Smooth muscle cell (in vitro differentiated cells): ENCODE data around the gene MICALL2. TPM values are rescaled to one million over a fixed set of nuclear protein-coding genes. Genes with fewer than 3 reads are reported as not detected.

Source experiments
- DNase-seq: peaks from one replicate; lab custom pipeline; 2025; ENCODE audit not compliant: unreplicated experiment; lab: John Stamatoyannopoulos, UW
- H2AFZ ChIP-seq: fragments of 200-600 bp; sonication (generic); 2 replicates; pipeline ENCODE4 v1.6.0; 2016; ENCODE audit warnings: antibody characterized with exemption, low read depth, mild to moderate bottlenecking
- H3F3A ChIP-seq: fragments of 200-600 bp; sonication (generic); 2 replicates; pipeline ENCODE4 v1.6.0; 2017; ENCODE audit warnings: antibody characterized with exemption, low read depth
- H3K27ac ChIP-seq: fragments of 200-600 bp; sonication (generic); 2 replicates; pipeline ENCODE4 v1.5.1; 2016; ENCODE audit warnings: low read depth, mild to moderate bottlenecking
- H3K27me3 ChIP-seq: fragments of 200-600 bp; sonication (generic); 2 replicates; pipeline ENCODE4 v1.6.1; 2016; ENCODE audit warnings: low read depth, mild to moderate bottlenecking
- H3K36me3 ChIP-seq: fragments of 200-600 bp; sonication (generic); 2 replicates; pipeline ENCODE4 v1.5.1; 2016; ENCODE audit warnings: low read depth
- H3K4me1 ChIP-seq: fragments of 200-600 bp; sonication (generic); 2 replicates; pipeline ENCODE4 v1.5.1; 2016; ENCODE audit warnings: low read depth
- H3K4me2 ChIP-seq: fragments of 200-600 bp; sonication (generic); 2 replicates; pipeline ENCODE4 v1.6.0; 2016; ENCODE audit warnings: mild to moderate bottlenecking
- H3K4me3 ChIP-seq: fragments of 200-600 bp; sonication (generic); 2 replicates; pipeline ENCODE4 v1.5.1; 2016; ENCODE audit warnings: mild to moderate bottlenecking
- H3K79me2 ChIP-seq: fragments of 200-600 bp; sonication (generic); 2 replicates; pipeline ENCODE4 v1.6.0; 2016; ENCODE audit warnings: low read depth, mild to moderate bottlenecking
- H3K9ac ChIP-seq: fragments of 200-600 bp; sonication (generic); 2 replicates; pipeline ENCODE4 v1.6.0; 2016; ENCODE audit warnings: low read depth
- H3K9me3 ChIP-seq: fragments of 200-600 bp; sonication (generic); replicated peaks from 2 replicates; pipeline ENCODE4 v1.5.1; 2016; ENCODE audit warnings: low read depth
- H4K20me1 ChIP-seq: fragments of 200-600 bp; sonication (generic); 2 replicates; pipeline ENCODE4 v1.6.0; 2016; ENCODE audit warnings: low read depth
- WGBS: methylation state at CpG from one replicate; pipeline ENCODE4 v1.1.7; 2016; ENCODE audit warnings: low lambda C conversion rate; 5-methylcytosine and 5-hydroxymethylcytosine counted together
- polyA plus RNA-seq: library from polyadenylated mRNA; unstranded; fragments of >200 nt; fragmentation: Nextera tagmentation; extraction: Ambion mirVana; gene quantifications from 2 replicates; pipeline ENCODE4 v1.2.1, GENCODE V29; 2016
- total RNA-seq: library from RNA; depleted of rRNA; stranded (reverse); fragments of >200 nt; gene quantifications from 2 replicates; pipeline ENCODE4 v1.2.3, GENCODE V29; 2014
- TF ChIP-seq, protein P1 (sequence below): fragments of 200-600 bp; sonication (generic); IDR thresholded peaks from 2 replicates; pipeline ENCODE4 v1.5.1; 2017; ENCODE audit warnings: borderline replicate concordance, mild to moderate bottlenecking, antibody characterized with exemption; ENCODE audit not compliant: insufficient read depth, poor library complexity, severe bottlenecking

MICALL2 gene
- total and polyA plus RNA-seq, 2 experiments from 2014 or later = 4.2 to 18.9 TPM

DNA sequence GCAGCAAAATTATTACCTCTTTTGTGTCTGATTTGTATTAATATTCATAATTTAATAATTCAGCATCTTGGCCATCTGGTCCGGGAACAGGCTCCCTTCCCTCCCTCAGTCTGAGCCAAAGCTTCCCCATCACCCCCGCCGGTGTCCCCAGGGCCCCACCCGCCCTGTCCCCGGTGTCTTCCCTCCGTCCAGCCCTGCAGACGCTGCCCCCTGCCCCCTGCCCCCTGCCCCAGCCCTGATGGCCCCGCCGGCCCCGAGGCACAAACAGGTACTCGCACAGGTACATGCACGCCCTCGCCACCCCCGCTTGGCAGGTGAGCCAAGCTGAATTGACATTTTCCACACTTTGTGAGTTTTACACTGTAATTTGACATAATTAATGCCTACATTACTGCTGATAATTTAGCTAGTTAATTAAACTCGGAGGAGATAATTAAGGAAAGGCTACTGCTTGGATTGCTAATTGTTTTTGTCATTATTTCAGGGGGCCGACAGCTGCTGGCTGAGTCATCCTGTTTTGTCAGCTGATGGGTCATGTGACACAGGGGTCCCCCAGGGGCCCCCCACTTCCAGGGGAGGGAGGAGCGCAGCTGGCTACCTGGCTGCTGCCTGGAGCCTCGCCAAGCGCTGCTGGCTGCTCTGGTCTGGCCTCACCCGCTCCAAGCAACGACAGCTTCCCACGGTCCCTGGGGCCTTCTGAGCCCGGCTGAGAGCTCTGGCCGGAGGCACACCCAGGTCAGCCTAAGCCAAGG, 36.6 kb downstream of the MICALL2 start:
- no peak overlapping the region for H3K4me3 ChIP-seq
- no peak overlapping the region for H3K9ac ChIP-seq
- TF ChIP-seq, protein P1, sequence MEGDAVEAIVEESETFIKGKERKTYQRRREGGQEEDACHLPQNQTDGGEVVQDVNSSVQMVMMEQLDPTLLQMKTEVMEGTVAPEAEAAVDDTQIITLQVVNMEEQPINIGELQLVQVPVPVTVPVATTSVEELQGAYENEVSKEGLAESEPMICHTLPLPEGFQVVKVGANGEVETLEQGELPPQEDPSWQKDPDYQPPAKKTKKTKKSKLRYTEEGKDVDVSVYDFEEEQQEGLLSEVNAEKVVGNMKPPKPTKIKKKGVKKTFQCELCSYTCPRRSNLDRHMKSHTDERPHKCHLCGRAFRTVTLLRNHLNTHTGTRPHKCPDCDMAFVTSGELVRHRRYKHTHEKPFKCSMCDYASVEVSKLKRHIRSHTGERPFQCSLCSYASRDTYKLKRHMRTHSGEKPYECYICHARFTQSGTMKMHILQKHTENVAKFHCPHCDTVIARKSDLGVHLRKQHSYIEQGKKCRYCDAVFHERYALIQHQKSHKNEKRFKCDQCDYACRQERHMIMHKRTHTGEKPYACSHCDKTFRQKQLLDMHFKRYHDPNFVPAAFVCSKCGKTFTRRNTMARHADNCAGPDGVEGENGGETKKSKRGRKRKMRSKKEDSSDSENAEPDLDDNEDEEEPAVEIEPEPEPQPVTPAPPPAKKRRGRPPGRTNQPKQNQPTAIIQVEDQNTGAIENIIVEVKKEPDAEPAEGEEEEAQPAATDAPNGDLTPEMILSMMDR = no peak
- no peaks in the 10 kb centered on the region for H3K4me1 ChIP-seq
- H3K4me2 ChIP-seq = no peak overlapping the region
- H3K36me3 ChIP-seq = no peaks in the 10 kb centered on the region
- WGBS = 75% methylated on average over 20 of the region's 24 CpGs
- no peaks in the 10 kb centered on the region for H4K20me1 ChIP-seq
- no peak for DNase-seq
- no peaks in the 10 kb centered on the region for H3K27me3 ChIP-seq
- no peaks in the 10 kb centered on the region for H3K9me3 ChIP-seq
- no peaks in the 10 kb centered on the region for H3F3A ChIP-seq
- H3K27ac ChIP-seq = no peak overlapping the region
- H3K79me2 ChIP-seq = no peaks in the 10 kb centered on the region
- H2AFZ ChIP-seq = no peak overlapping the region

DNA sequence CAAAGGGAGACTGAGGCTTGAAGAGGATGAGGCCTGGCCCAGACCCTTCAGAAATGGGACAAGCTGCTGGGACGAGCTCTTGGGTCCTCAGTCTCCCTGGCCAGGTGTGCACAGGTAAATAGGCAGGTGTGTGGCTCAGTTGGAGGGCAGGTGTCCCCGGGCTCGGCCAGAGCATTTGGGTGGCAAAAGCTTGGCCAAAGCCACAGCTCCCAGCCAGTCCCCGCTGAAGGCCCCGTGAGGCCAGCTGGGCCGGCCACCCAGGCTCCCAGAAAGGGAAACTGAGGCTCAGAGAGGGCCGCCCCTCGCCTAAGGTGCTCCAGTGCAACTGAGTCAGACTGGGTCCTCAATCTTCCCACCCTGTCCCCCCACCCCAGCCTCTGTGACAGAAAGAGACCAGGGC, 37.3 kb downstream of the MICALL2 start:
- Histone ChIP-seq H4K20me1 (no peaks in the 10 kb centered on the region), H3K4me3 (no peak overlapping the region), H2AFZ (no peak overlapping the region), H3K9me3 (no peaks in the 10 kb centered on the region), H3K79me2 (no peaks in the 10 kb centered on the region), H3K27ac (no peak overlapping the region), H3K4me1 (no peaks in the 10 kb centered on the region), H3F3A (no peaks in the 10 kb centered on the region), H3K36me3 (no peaks in the 10 kb centered on the region), H3K27me3 (no peaks in the 10 kb centered on the region), H3K9ac (no peak overlapping the region), H3K4me2 (no peak overlapping the region)
- no peak for DNase-seq
- TF ChIP-seq, protein P1 = no peak
- 87% methylated on average over 8 of the region's 8 CpGs for WGBS

DNA sequence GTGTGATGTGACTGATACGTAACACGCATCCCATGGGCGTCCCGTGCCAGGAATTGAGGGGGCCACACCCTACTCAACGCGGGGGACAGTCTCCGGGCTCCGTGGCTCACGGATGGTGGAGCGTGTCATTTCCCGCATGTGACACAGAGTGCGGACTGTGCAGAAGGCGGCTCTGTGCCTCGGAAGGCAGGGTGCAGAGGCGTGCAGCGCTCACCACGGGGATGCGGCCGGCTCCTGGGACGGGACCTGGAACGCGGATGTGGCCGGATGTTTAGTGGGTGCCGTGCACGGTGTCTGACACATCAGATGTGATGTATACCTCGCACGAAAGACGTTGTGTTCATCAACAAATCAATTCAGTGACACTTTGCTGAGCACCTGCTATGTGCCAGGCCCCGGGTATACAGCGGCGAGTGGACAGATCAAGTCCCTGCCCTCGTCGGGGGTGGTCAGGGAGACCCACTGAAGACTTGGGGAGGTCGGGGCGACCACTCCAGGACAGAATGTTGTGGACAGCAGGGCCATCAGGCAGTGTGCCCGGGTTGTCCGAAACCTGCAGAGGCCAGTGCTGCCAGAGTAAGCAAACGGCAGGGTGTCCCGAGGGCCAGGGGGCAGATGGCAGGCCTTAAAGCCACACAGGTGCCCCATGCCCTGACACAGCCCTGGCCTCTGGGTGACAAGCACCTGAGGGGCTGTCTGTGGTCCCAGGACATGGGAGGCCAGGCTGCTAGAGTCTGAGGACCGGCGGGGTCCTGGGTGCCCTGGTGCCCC, 38.1 kb downstream of the MICALL2 start:
- Histone ChIP-seq H4K20me1 (no peaks in the 10 kb centered on the region), H3K36me3 (no peaks in the 10 kb centered on the region), H3K27me3 (no peaks in the 10 kb centered on the region), H2AFZ (no peak overlapping the region), H3K9ac (no peak overlapping the region), H3K4me2 (no peak overlapping the region), H3K79me2 (no peaks in the 10 kb centered on the region), H3K9me3 (no peaks in the 10 kb centered on the region), H3F3A (no peaks in the 10 kb centered on the region), H3K4me1 (no peaks in the 10 kb centered on the region), H3K4me3 (no peak overlapping the region), H3K27ac (no peak overlapping the region)
- no peak for DNase-seq
- 93% methylated on average over 41 of the region's 41 CpGs for WGBS
- TF ChIP-seq, protein P1 = no peak

DNA sequence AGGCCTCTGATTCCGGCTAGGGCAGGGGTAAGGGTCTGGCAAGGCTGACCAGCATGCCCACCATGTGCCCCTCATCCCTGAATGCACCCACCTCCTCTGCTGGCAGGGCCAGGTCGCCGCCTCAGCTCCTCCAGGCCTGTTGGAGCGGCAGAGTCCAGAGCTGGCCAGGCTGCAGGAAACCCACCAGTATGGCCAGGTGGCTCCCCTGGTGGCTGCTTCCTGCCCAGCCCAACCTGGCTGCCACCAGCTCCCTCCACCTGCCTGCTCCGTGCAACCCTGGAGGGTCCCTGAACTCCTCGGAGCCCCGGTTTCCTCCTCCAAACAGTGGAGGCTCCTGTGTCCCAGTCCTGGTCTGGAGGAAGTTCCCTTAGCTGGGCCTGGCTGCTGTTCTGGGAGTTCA, 39.6 kb downstream of the MICALL2 start:
- no peaks in the 10 kb centered on the region for H3F3A ChIP-seq
- no peak overlapping the region for H2AFZ ChIP-seq
- H4K20me1 ChIP-seq = no peaks in the 10 kb centered on the region
- no peaks in the 10 kb centered on the region for H3K36me3 ChIP-seq
- WGBS = 80% methylated on average over 7 of the region's 7 CpGs
- no peak overlapping the region for H3K27ac ChIP-seq
- H3K4me1 ChIP-seq = no peaks in the 10 kb centered on the region
- no peaks in the 10 kb centered on the region for H3K79me2 ChIP-seq
- no peaks in the 10 kb centered on the region for H3K9me3 ChIP-seq
- H3K9ac ChIP-seq = no peak overlapping the region
- no peak overlapping the region for H3K4me3 ChIP-seq
- no peak for DNase-seq
- no peak overlapping the region for H3K4me2 ChIP-seq
- no peaks in the 10 kb centered on the region for H3K27me3 ChIP-seq
- TF ChIP-seq, protein P1 = no peak
